IPS DF 19.7 (cell line): Measurements from ENCODE around the gene ERI2.
"Not testable (repeated sequence)": the region's sequence is repeated elsewhere in the genome, so short reads cannot be mapped to it uniquely, and the experiment has no call there.

Source experiments
- DNase-seq: peaks from one replicate; pipeline ENCODE4 v3.0.0-alpha.2; 2013; ENCODE audit warnings: low read depth, low spot score

Gene ERI2

GRCh38 chr16:20765732-20766131, 40.5 kb downstream of the ERI2 start:
- DNase-seq: no peak

GRCh38 chr16:20764448-20764847, 41.8 kb downstream of the ERI2 start:
- DNase-seq: not testable (repeated sequence)

- DNase-seq: peak; percentile 59
Measured at GRCh38 chr16:20763461-20764232, 42.6 kb downstream of the ERI2 start, which contains the start of gene ACSM3. Gene ACSM3, plus strand, starts transcription at chr16:20764014. Its CDS starts 6,021 bp downstream, at chr16:20770035.

- no peak for DNase-seq
Measured at GRCh38 chr16:20762404-20763123, 43.7 kb downstream of the ERI2 start.

GRCh38 chr16:20761175-20761574, 45.1 kb downstream of the ERI2 start:
- no peak for DNase-seq

- no peak for DNase-seq
Measured at GRCh38 chr16:20760346-20760745, 45.9 kb downstream of the ERI2 start.

- DNase-seq: not testable (repeated sequence)
Measured at GRCh38 chr16:20755799-20756198, 50.5 kb downstream of the ERI2 start.

GRCh38 chr16:20755238-20755637, 51.0 kb downstream of the ERI2 start:
- DNase-seq: no peak

GRCh38 chr16:20753727-20754126, 52.5 kb downstream of the ERI2 start:
- DNase-seq: no peak

- no peak for DNase-seq
Measured at GRCh38 chr16:20750558-20750957, 55.7 kb downstream of the ERI2 start.

- DNase-seq: no peak
Measured at GRCh38 chr16:20749474-20749873, 56.8 kb downstream of the ERI2 start.

GRCh38 chr16:20747030-20747816, 59.0 kb downstream of the ERI2 start:
- DNase-seq: no peak

GRCh38 chr16:20746461-20746860, 59.8 kb downstream of the ERI2 start:
- no peak for DNase-seq
